DND-41 (cell line): ENCODE results near the gene RAF1.

Experiments
- EZH2 ChIP-seq: IDR thresholded peaks from 3 replicates; pipeline ENCODE4 v1.6.1; 2012; ENCODE audit warnings: borderline replicate concordance, low read depth, mild to moderate bottlenecking, moderate library complexity, low read length, inconsistent platforms; ENCODE audit not compliant: severe bottlenecking
- TF ChIP-seq, protein P1 (sequence below): IDR thresholded peaks from 2 replicates; pipeline ENCODE4 v1.5.1; 2012; ENCODE audit warnings: borderline replicate concordance, low read length, moderate library complexity, mild to moderate bottlenecking; ENCODE audit not compliant: poor library complexity, severe bottlenecking; ENCODE audit errors: extremely low read depth

DNA sequence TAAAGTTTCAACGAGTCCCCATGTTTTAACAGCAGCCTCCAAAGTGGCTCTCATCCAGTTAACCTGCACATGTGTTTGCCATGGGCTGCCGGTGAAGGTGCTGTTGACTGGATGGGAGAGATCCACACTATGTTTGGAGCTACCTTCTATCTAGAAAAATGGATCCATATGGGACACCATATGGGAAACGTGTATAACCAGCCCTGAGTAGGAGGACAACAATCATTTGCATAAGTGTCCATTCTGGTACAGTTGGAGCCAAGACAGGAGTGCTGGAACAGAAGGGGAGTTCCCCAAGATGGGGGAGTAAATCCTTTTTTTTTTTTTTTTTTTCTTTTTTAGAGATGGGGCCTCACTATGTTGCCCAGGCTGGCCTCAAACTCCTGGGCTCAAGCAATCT lies 70.4 kb downstream of the RAF1 start:
- TF ChIP-seq, protein P1, sequence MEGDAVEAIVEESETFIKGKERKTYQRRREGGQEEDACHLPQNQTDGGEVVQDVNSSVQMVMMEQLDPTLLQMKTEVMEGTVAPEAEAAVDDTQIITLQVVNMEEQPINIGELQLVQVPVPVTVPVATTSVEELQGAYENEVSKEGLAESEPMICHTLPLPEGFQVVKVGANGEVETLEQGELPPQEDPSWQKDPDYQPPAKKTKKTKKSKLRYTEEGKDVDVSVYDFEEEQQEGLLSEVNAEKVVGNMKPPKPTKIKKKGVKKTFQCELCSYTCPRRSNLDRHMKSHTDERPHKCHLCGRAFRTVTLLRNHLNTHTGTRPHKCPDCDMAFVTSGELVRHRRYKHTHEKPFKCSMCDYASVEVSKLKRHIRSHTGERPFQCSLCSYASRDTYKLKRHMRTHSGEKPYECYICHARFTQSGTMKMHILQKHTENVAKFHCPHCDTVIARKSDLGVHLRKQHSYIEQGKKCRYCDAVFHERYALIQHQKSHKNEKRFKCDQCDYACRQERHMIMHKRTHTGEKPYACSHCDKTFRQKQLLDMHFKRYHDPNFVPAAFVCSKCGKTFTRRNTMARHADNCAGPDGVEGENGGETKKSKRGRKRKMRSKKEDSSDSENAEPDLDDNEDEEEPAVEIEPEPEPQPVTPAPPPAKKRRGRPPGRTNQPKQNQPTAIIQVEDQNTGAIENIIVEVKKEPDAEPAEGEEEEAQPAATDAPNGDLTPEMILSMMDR: no peak
- no peak for TF ChIP-seq EZH2
